MM.1S (cell line): ENCODE measurements around the gene PTGES.
"Not testable (repeated sequence)": the region's sequence is repeated elsewhere in the genome, so short reads cannot be mapped to it uniquely, and the experiment has no call there.

ENCODE experiments used
- EZH2 ChIP-seq: fragments of 300-600 bp; sonication (generic); optimal IDR thresholded peaks from 2 replicates; pipeline ENCODE3; 2017; ENCODE audit warnings: low read depth, mild to moderate bottlenecking, antibody characterized with exemption, low read length, mixed read lengths
- TF ChIP-seq, protein P1 (sequence below): fragments of 300-600 bp; sonication (generic); IDR thresholded peaks from 2 replicates; pipeline ENCODE4 v1.5.1; 2016; ENCODE audit warnings: antibody characterized with exemption, low read length, mixed read lengths

DNA sequence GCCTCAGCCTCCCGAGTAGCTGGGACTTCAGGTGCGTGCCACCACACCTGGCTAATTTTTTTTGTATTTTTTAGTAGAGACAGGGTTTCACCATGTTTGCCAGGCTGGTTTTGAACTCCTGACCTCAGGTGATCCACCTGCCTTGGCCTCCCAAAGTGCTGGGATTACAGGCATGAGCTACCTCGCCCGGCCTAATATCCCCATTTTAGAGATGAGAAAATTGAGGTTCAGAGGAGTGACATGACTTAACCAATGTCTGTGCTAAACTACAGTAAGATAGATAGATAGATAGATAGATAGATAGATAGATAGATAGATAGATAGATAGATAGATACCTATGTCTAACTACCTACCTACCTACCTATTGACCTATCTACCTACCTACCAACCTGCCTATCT lies 23.3 kb upstream of the PTGES start:
- TF ChIP-seq, protein P1, sequence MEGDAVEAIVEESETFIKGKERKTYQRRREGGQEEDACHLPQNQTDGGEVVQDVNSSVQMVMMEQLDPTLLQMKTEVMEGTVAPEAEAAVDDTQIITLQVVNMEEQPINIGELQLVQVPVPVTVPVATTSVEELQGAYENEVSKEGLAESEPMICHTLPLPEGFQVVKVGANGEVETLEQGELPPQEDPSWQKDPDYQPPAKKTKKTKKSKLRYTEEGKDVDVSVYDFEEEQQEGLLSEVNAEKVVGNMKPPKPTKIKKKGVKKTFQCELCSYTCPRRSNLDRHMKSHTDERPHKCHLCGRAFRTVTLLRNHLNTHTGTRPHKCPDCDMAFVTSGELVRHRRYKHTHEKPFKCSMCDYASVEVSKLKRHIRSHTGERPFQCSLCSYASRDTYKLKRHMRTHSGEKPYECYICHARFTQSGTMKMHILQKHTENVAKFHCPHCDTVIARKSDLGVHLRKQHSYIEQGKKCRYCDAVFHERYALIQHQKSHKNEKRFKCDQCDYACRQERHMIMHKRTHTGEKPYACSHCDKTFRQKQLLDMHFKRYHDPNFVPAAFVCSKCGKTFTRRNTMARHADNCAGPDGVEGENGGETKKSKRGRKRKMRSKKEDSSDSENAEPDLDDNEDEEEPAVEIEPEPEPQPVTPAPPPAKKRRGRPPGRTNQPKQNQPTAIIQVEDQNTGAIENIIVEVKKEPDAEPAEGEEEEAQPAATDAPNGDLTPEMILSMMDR: not testable (repeated sequence)
- not testable (repeated sequence) for TF ChIP-seq EZH2
